IPS-20b (cell line): ENCODE results near the gene SHMT2.
A peak's percentile ranks its signal among the peaks of the same experiment; 100 is the strongest.

Experiments
- H3K27ac ChIP-seq: one replicate; pipeline ENCODE4 v1.5.1; 2013; ENCODE audit warnings: low read length
- H3K27me3 ChIP-seq: 2 replicates; pipeline ENCODE4 v1.6.1; 2013; ENCODE audit warnings: mild to moderate bottlenecking, low read length, inconsistent platforms; ENCODE audit not compliant: insufficient read depth
- H3K36me3 ChIP-seq: 2 replicates; pipeline ENCODE4 v1.6.1; 2013; ENCODE audit warnings: low read depth, mild to moderate bottlenecking, inconsistent platforms, low read length, moderate library complexity; ENCODE audit not compliant: insufficient read depth
- H3K4me1 ChIP-seq: 2 replicates; pipeline ENCODE4 v1.6.1; 2013; ENCODE audit warnings: mild to moderate bottlenecking, control low read depth, inconsistent platforms, low read length, moderate library complexity; ENCODE audit not compliant: insufficient read depth
- H3K4me3 ChIP-seq: 2 replicates; pipeline ENCODE4 v1.5.1; 2013; ENCODE audit warnings: mild to moderate bottlenecking, low read length, inconsistent platforms
- H3K9ac ChIP-seq: 2 replicates; pipeline ENCODE4 v1.6.1; 2013; ENCODE audit warnings: low read depth, mild to moderate bottlenecking, inconsistent platforms, low read length, moderate library complexity
- H3K9me3 ChIP-seq: 2 replicates; pipeline ENCODE4 v1.6.1; 2013; ENCODE audit warnings: mild to moderate bottlenecking, low read depth, low read length, inconsistent platforms; ENCODE audit not compliant: insufficient read depth

The SHMT2 gene

GRCh38 chr12:57224278-57224972, 5.1 kb upstream of the SHMT2 start:
- Histone ChIP-seq H3K27me3 (peaks cover 99% of the 10 kb centered on the region), H3K4me3 (no peak overlapping the region), H3K27ac (no peak overlapping the region), H3K36me3 (no peaks in the 10 kb centered on the region), H3K9ac (no peak overlapping the region), H3K4me1 (peaks cover 32% of the 10 kb centered on the region), H3K9me3 (no peaks in the 10 kb centered on the region; the same call in 1 of the 2 replicates)

GRCh38 chr12:57224973-57225679, 4.4 kb upstream of the SHMT2 start:
- Histone ChIP-seq H3K9ac (no peak overlapping the region), H3K27ac (no peak overlapping the region), H3K27me3 (peaks cover 92% of the 10 kb centered on the region), H3K9me3 (no peaks in the 10 kb centered on the region), H3K4me3 (no peak overlapping the region), H3K4me1 (peaks cover 29% of the 10 kb centered on the region), H3K36me3 (no peaks in the 10 kb centered on the region)

DNA sequence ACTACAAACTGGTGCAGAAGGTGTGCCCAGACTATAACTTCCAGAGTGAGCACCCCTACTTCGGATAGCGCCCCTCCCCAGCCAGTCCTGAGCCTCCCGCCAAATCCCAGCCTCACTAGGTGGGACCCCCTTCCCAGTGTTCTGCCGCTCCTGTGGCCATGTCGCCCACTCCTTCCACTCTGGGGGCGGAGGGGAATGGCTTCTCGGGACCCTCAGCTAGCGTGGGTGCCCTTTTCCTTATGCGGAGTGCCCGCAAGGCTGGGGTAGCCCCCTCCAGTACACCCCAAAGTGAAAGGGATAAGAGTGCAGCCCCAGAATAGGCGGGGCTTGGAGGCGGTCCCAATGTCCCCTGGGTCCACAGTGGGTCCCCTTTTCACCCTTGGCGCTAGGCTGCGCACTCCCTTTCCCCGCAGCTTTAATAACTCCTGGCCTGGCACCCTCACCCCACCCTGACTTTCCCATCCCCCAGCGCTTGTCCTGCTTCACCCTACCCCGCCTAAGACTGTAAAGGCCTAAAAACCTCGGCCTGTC, 3.8 kb upstream of the SHMT2 start:
- Histone ChIP-seq H3K27ac (no peak overlapping the region), H3K36me3 (peaks cover 2% of the 10 kb centered on the region), H3K4me1 (peaks cover 32% of the 10 kb centered on the region), H3K27me3 (peaks cover 85% of the 10 kb centered on the region), H3K4me3 (no peak overlapping the region; the same call in 1 of the 2 replicates), H3K9me3 (no peaks in the 10 kb centered on the region), H3K9ac (no peak overlapping the region)

GRCh38 chr12:57226588-57227314, 2.8 kb upstream of the SHMT2 start:
- H3K27ac ChIP-seq: no peak overlapping the region
- peaks cover 28% of the 10 kb centered on the region for H3K4me1 ChIP-seq
- peaks cover 12% of the 10 kb centered on the region for H3K36me3 ChIP-seq
- peak overlapping the region; percentile 60 for H3K4me3 ChIP-seq
- H3K9me3 ChIP-seq: no peaks in the 10 kb centered on the region
- H3K9ac ChIP-seq: no peak overlapping the region
- peaks cover 75% of the 10 kb centered on the region for H3K27me3 ChIP-seq

DNA sequence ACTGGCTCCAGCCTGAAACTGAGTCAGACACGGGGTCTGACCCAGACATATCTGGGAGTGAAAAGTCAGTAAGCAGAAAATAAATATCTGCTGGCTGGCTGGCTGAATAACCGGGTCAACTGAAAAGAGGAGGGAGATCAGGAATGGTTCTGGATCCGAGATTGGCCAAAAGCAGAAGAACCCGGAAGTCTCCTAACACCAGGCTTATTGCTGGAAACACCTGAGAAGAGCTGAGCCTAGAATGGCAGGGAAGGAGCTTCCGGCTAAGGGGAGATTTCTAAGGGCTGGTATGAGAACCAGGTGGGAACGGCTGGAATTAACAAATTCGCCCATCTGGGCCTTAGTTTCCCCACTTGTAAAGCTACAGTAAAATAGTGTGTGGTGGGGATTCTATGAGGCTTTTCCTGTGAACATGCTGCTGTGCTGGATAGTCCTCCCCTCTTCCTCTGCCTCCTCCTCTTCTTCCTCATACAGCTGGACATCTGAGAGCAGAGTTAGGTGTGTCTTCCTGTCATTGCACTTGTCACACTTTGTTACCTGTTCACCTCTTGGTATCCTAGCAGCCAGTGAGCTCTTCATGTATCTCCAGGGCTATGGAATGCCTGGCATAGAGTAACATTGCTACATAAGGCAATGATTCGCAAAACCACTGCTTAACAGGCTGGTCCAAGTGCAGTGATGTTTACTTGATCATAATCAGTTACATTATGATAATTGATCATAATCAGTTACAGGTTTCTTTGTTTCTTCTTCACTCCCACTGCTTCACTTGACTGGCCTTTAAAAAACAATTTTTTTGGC, 2.0 kb upstream of the SHMT2 start:
- peak overlapping the region; percentile 60 for H3K4me3 ChIP-seq
- H3K4me1 ChIP-seq: peaks cover 25% of the 10 kb centered on the region
- H3K36me3 ChIP-seq: peaks cover 20% of the 10 kb centered on the region
- H3K27me3 ChIP-seq: peaks cover 68% of the 10 kb centered on the region
- H3K9ac ChIP-seq: no peak overlapping the region
- H3K9me3 ChIP-seq: no peaks in the 10 kb centered on the region
- no peak overlapping the region for H3K27ac ChIP-seq

GRCh38 chr12:57229046-57229633, 371 bp upstream of the SHMT2 start:
- Histone ChIP-seq H3K4me3 (peak overlapping the region; percentile 90; the same call in 1 of the 2 replicates), H3K27me3 (peaks cover 66% of the 10 kb centered on the region), H3K9ac (peak overlapping the region; percentile 98; the same call in 1 of the 2 replicates), H3K36me3 (peaks cover 36% of the 10 kb centered on the region), H3K27ac (no peak overlapping the region), H3K9me3 (no peaks in the 10 kb centered on the region), H3K4me1 (peaks cover 25% of the 10 kb centered on the region)

- Histone ChIP-seq H3K36me3 (peaks cover 42% of the 10 kb centered on the region), H3K27ac (peak overlapping the region; percentile 83), H3K27me3 (peaks cover 66% of the 10 kb centered on the region), H3K9me3 (no peaks in the 10 kb centered on the region), H3K4me1 (peaks cover 25% of the 10 kb centered on the region), H3K4me3 (peak overlapping the region; percentile 90), H3K9ac (peak overlapping the region; percentile 98)
These were observed 1.1 kb downstream of the SHMT2 start for GRCh38 chr12:57230381-57231155.

DNA sequence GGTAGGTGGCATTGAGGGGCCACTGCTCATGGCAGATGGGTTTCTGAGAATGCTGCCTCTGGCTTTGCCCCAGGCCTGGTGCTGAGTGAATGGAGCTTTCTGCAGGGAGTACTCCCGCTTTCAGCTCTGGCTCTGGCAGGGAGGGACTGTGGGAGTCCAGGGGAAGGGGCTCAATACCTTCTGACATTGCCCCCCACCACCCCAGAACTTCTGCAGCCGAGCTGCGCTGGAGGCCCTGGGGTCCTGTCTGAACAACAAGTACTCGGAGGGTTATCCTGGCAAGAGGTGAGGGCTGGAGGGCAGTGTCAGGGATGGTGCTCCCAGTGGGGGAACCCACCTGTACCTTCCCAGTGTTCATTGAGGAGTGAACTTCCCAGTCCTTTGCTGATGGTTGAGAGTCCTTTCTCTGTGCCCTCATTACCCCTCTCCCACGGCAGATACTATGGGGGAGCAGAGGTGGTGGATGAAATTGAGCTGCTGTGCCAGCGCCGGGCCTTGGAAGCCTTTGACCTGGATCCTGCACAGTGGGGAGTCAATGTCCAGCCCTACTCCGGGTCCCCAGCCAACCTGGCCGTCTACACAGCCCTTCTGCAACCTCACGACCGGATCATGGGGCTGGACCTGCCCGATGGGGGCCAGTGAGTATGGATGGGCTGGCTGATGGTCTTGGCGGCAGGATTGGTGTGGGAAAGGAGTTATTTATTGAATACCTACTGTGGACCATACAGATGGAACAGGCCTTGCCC, 1.9 kb downstream of the SHMT2 start:
- Histone ChIP-seq H3K9me3 (no peaks in the 10 kb centered on the region), H3K36me3 (peaks cover 42% of the 10 kb centered on the region), H3K9ac (peak overlapping the region; percentile 98; the same call in 1 of the 2 replicates), H3K27ac (no peak overlapping the region), H3K4me1 (peaks cover 24% of the 10 kb centered on the region), H3K27me3 (peaks cover 66% of the 10 kb centered on the region), H3K4me3 (peak overlapping the region; percentile 90; the same call in 1 of the 2 replicates)

GRCh38 chr12:57232156-57232756, 2.7 kb downstream of the SHMT2 start:
- Histone ChIP-seq H3K4me3 (no peak overlapping the region), H3K27me3 (peaks cover 66% of the 10 kb centered on the region), H3K4me1 (peaks cover 20% of the 10 kb centered on the region), H3K9me3 (no peaks in the 10 kb centered on the region), H3K9ac (no peak overlapping the region), H3K27ac (no peak overlapping the region), H3K36me3 (peaks cover 42% of the 10 kb centered on the region)
